Thyroid gland (tissue), 4 donors: Measurements from ENCODE around the gene CNGA4.

Experiments
- POLR2A ChIP-seq, 2 donors: fragments of 450-650 bp; IDR thresholded peaks; one replicate each; pipeline ENCODE4 v1.6.1; 2017; ENCODE audit warnings: antibody characterized with exemption in 2 of 2, mild to moderate bottlenecking in 2 of 2, moderate library complexity in 1 of 2
- TF ChIP-seq, protein P1 (sequence below), 6 experiments: fragments of 200-600 bp in 3 of 6; fragments of 450-650 bp in 3 of 6; sonication (generic) in 3 of 6; IDR thresholded peaks; one replicate each; pipeline ENCODE4 v1.5.1; 2016 to 2019; ENCODE audit warnings: antibody characterized with exemption in 6 of 6, mild to moderate bottlenecking in 2 of 6, inconsistent platforms in 1 of 6, moderate library complexity in 1 of 6

DNA sequence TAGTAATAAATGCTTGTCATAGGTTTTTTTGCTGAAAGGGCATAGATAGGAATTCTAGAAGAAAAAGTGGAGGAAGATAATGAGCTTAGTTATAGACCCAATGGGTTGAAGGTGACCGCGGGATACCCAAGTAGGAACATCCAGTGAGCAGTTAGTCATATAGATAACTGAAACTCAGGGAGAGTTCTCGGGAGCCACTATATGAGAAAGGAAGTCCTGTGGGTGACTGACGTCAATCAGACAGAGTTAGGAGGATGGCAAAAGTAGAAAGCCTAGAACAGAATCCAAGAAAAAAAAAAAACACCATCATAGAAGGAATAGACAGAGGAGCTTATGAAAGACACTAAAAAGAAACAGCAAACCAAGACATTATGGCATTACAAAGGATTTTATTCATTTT lies 1.6 kb upstream of the CNGA4 start:
- TF ChIP-seq, protein P1, sequence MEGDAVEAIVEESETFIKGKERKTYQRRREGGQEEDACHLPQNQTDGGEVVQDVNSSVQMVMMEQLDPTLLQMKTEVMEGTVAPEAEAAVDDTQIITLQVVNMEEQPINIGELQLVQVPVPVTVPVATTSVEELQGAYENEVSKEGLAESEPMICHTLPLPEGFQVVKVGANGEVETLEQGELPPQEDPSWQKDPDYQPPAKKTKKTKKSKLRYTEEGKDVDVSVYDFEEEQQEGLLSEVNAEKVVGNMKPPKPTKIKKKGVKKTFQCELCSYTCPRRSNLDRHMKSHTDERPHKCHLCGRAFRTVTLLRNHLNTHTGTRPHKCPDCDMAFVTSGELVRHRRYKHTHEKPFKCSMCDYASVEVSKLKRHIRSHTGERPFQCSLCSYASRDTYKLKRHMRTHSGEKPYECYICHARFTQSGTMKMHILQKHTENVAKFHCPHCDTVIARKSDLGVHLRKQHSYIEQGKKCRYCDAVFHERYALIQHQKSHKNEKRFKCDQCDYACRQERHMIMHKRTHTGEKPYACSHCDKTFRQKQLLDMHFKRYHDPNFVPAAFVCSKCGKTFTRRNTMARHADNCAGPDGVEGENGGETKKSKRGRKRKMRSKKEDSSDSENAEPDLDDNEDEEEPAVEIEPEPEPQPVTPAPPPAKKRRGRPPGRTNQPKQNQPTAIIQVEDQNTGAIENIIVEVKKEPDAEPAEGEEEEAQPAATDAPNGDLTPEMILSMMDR (IDR thresholded peaks at IDR 0.05) = no peak
- TF ChIP-seq POLR2A (IDR thresholded peaks at IDR 0.05) = no peak
